ENCODE measurements around the gene NFATC4. TPM values are rescaled to one million over a fixed set of nuclear protein-coding genes. Genes with fewer than 3 reads are reported as not detected.

The NFATC4 gene
- total RNA-seq, 1 donor from 2014 or later = 11.4 TPM

- Mint-ChIP-seq H3K27ac (ENCODE audit: unreplicated experiment) (peak overlapping the region; percentile 22), H3K9me3 (ENCODE audit: unreplicated experiment) (peaks cover 2% of the 10 kb centered on the region), H3K36me3 (ENCODE audit: unreplicated experiment) (no peaks in the 10 kb centered on the region), H3K4me1 (ENCODE audit: low read depth, unreplicated experiment) (peaks cover 44% of the 10 kb centered on the region), H3K4me3 (ENCODE audit: unreplicated experiment) (peak overlapping the region; percentile 75), H3K27me3 (ENCODE audit: unreplicated experiment) (peaks cover 5% of the 10 kb centered on the region)
- DNase-seq = no peak
- no peak for TF ChIP-seq CTCF (IDR thresholded peaks at IDR 0.05; ENCODE audit: partially characterized antibody, unreplicated experiment)
Observed at GRCh38 chr14:24401810-24402702, 34.1 kb downstream of the NFATC4 start.

- H3K27me3 Mint-ChIP-seq (ENCODE audit: unreplicated experiment) = peaks cover 5% of the 10 kb centered on the region
- no peak for TF ChIP-seq CTCF (IDR thresholded peaks at IDR 0.05; ENCODE audit: partially characterized antibody, unreplicated experiment)
- no peak for DNase-seq
- peaks cover 2% of the 10 kb centered on the region for H3K9me3 Mint-ChIP-seq (ENCODE audit: unreplicated experiment)
- H3K4me3 Mint-ChIP-seq (ENCODE audit: unreplicated experiment) = peak overlapping the region; percentile 65
- H3K4me1 Mint-ChIP-seq (ENCODE audit: low read depth, unreplicated experiment) = peaks cover 44% of the 10 kb centered on the region
- no peaks in the 10 kb centered on the region for H3K36me3 Mint-ChIP-seq (ENCODE audit: unreplicated experiment)
- no peak overlapping the region for H3K27ac Mint-ChIP-seq (ENCODE audit: unreplicated experiment)
Observed at GRCh38 chr14:24403294-24403998, 35.5 kb downstream of the NFATC4 start.

- DNase-seq = no peak
- H3K27ac Mint-ChIP-seq (ENCODE audit: unreplicated experiment) = no peak overlapping the region
- peaks cover 44% of the 10 kb centered on the region for H3K4me1 Mint-ChIP-seq (ENCODE audit: low read depth, unreplicated experiment)
- H3K4me3 Mint-ChIP-seq (ENCODE audit: unreplicated experiment) = no peak overlapping the region
- H3K36me3 Mint-ChIP-seq (ENCODE audit: unreplicated experiment) = no peaks in the 10 kb centered on the region
- H3K27me3 Mint-ChIP-seq (ENCODE audit: unreplicated experiment) = peaks cover 5% of the 10 kb centered on the region
- H3K9me3 Mint-ChIP-seq (ENCODE audit: unreplicated experiment) = peaks cover 2% of the 10 kb centered on the region
- TF ChIP-seq CTCF (IDR thresholded peaks at IDR 0.05; ENCODE audit: partially characterized antibody, unreplicated experiment) = no peak
Observed at GRCh38 chr14:24404814-24405213, 36.8 kb downstream of the NFATC4 start.

GRCh38 chr14:24406416-24406815 lies 38.4 kb downstream of the NFATC4 start:
- no peaks in the 10 kb centered on the region for H3K36me3 Mint-ChIP-seq (ENCODE audit: unreplicated experiment)
- H3K27ac Mint-ChIP-seq (ENCODE audit: unreplicated experiment) = no peak overlapping the region
- no peak for DNase-seq
- H3K9me3 Mint-ChIP-seq (ENCODE audit: unreplicated experiment) = peaks cover 3% of the 10 kb centered on the region
- no peak overlapping the region for H3K4me3 Mint-ChIP-seq (ENCODE audit: unreplicated experiment)
- peaks cover 3% of the 10 kb centered on the region for H3K27me3 Mint-ChIP-seq (ENCODE audit: unreplicated experiment)
- H3K4me1 Mint-ChIP-seq (ENCODE audit: low read depth, unreplicated experiment) = peaks cover 38% of the 10 kb centered on the region
- TF ChIP-seq CTCF (IDR thresholded peaks at IDR 0.05; ENCODE audit: partially characterized antibody, unreplicated experiment) = no peak

All from glutamatergic neuron (in vitro differentiated cells).